Nephron progenitor cell (in vitro differentiated cells): ENCODE measurements around the gene CTXN1.
"Not testable (repeated sequence)": the region's sequence is repeated elsewhere in the genome, so short reads cannot be mapped to it uniquely, and the experiment has no call there.

Experiments used
- DNase-seq: peaks from one replicate; pipeline ENCODE4 v3.0.0; 2021
- H3K27ac Mint-ChIP-seq: 2 replicates; pipeline ENCODE4 v1.8.0; 2021; ENCODE audit warnings: mild to moderate bottlenecking, moderate library complexity, mixed read lengths
- H3K27me3 Mint-ChIP-seq: 2 replicates; pipeline ENCODE4 v1.8.0; 2021; ENCODE audit warnings: mild to moderate bottlenecking, low read depth, mixed read lengths; ENCODE audit not compliant: poor library complexity
- H3K36me3 Mint-ChIP-seq: 2 replicates; pipeline ENCODE4 v1.8.0; 2021; ENCODE audit warnings: low read depth, mixed read lengths
- H3K4me1 Mint-ChIP-seq: 2 replicates; pipeline ENCODE4 v1.8.0; 2021; ENCODE audit warnings: mixed read lengths
- H3K4me3 Mint-ChIP-seq: 2 replicates; pipeline ENCODE4 v1.8.0; 2021; ENCODE audit warnings: mild to moderate bottlenecking, moderate library complexity, mixed read lengths
- H3K9me3 Mint-ChIP-seq: 2 replicates; pipeline ENCODE4 v1.8.0; 2021; ENCODE audit warnings: mild to moderate bottlenecking, moderate library complexity, mixed read lengths
- TF ChIP-seq, protein P1 (sequence below): fragments of 200-600 bp; sonication (generic); IDR thresholded peaks from 2 replicates; pipeline ENCODE4 v1.5.0; 2021; ENCODE audit warnings: antibody characterized with exemption

Gene CTXN1

DNA sequence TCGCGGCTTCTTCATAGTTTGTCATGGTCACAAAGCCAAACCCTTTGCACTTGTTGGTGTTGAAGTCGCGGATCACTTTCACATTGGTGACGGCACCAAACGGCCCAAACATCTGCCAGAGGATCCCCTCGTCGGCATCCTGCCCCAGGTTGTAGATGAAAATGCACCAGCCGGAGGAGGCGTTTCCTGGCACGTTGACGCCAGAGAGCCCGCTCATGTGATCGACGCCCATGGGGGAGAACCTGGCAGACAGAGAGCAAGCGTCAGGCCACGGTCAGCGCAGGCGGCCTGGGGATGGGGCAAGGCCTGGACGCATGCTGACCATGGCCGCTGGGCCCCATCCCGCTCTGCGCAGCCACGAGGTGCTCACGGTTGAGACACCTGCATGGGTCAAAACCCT is 37.6 kb upstream of the CTXN1 start:
- H3K36me3 Mint-ChIP-seq, result peaks cover 47% of the 10 kb centered on the region
- H3K27ac Mint-ChIP-seq, result no peak overlapping the region

GRCh38 chr19:7962644-7963268 is 36.8 kb upstream of the CTXN1 start:
- no peak overlapping the region for H3K4me3 Mint-ChIP-seq
- H3K27ac Mint-ChIP-seq, result peak overlapping the region; percentile 26
- no peaks in the 10 kb centered on the region for H3K4me1 Mint-ChIP-seq
- H3K27me3 Mint-ChIP-seq, result no peaks in the 10 kb centered on the region
- no peak for DNase-seq
- TF ChIP-seq, protein P1, sequence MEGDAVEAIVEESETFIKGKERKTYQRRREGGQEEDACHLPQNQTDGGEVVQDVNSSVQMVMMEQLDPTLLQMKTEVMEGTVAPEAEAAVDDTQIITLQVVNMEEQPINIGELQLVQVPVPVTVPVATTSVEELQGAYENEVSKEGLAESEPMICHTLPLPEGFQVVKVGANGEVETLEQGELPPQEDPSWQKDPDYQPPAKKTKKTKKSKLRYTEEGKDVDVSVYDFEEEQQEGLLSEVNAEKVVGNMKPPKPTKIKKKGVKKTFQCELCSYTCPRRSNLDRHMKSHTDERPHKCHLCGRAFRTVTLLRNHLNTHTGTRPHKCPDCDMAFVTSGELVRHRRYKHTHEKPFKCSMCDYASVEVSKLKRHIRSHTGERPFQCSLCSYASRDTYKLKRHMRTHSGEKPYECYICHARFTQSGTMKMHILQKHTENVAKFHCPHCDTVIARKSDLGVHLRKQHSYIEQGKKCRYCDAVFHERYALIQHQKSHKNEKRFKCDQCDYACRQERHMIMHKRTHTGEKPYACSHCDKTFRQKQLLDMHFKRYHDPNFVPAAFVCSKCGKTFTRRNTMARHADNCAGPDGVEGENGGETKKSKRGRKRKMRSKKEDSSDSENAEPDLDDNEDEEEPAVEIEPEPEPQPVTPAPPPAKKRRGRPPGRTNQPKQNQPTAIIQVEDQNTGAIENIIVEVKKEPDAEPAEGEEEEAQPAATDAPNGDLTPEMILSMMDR, result no peak
- no peaks in the 10 kb centered on the region for H3K9me3 Mint-ChIP-seq
- peaks cover 48% of the 10 kb centered on the region for H3K36me3 Mint-ChIP-seq

More for the DNA sequence above, 37.6 kb upstream of the CTXN1 start:
- Mint-ChIP-seq H3K4me3 (no peak overlapping the region), H3K9me3 (no peaks in the 10 kb centered on the region), H3K27me3 (no peaks in the 10 kb centered on the region), H3K4me1 (no peaks in the 10 kb centered on the region)
- TF ChIP-seq, protein P1, result no peak
- no peak for DNase-seq

DNA sequence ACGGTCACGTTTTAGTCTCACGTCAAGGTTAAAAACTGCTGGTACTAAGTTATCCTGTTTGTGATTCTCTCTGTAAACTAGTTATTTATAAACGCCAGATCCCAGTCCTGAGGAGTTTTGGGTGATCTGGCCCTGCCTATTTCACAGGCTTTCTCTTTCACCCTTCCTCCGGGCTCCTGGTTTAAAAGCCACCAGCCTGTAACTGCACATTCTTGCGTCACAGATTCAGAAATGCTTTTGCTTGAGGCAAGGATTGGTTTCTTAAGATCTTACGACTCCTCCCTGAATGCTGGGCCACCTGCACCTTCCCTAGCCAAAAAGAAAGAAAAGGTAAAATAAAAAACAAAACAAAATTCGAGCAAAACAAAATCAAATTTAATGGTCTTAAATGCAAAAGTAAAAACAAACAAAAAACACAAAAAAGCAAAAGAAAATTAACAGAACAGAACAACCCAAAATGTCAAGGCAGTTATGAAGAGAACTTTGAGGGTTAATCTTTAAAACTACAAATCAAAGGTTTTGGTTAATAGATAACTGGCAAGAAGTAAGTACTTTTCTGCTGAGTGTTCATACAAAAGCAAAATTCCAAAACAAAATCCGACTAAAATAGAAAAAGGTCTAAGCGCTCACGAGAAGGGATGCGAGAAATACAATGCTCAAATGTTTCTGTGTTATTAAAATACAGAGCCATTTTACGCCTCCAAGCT is 36.1 kb upstream of the CTXN1 start:
- Mint-ChIP-seq H3K4me3 (no peak overlapping the region), H3K4me1 (no peaks in the 10 kb centered on the region), H3K36me3 (peaks cover 44% of the 10 kb centered on the region), H3K9me3 (no peaks in the 10 kb centered on the region), H3K27ac (peak overlapping the region; percentile 60), H3K27me3 (no peaks in the 10 kb centered on the region)
- no peak for DNase-seq
- TF ChIP-seq, protein P1, result no peak

DNA sequence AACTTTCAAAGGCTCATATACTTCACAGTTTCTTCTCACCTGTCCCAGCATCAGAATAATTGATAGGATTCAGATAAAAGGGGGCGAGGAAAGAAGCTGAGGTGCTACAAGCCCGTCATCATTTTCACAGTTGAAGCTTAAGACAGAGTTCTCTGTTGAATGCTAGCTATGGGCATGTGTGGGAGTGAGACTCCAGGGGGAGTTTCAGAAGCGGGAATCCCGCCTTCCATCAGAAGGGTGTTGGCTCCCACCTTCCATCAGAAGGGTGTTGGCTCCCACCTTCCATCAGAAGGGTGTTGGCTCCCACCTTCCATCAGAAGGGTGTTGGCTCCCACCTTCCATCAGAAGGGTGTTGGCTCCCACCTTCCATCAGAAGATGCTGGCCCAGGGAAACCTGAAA is 35.1 kb upstream of the CTXN1 start:
- H3K4me3 Mint-ChIP-seq, H3K27me3 Mint-ChIP-seq, H3K27ac Mint-ChIP-seq, H3K4me1 Mint-ChIP-seq, DNase-seq, H3K9me3 Mint-ChIP-seq: not testable (repeated sequence)
- H3K36me3 Mint-ChIP-seq, result peaks cover 43% of the 10 kb centered on the region

- peaks cover 5% of the 10 kb centered on the region for H3K4me1 Mint-ChIP-seq
- no peak overlapping the region for H3K27ac Mint-ChIP-seq
- no peaks in the 10 kb centered on the region for H3K27me3 Mint-ChIP-seq
Observed at GRCh38 chr19:7959211-7959610, 33.3 kb upstream of the CTXN1 start.

GRCh38 chr19:7955696-7956095 is 29.8 kb upstream of the CTXN1 start:
- peaks cover 19% of the 10 kb centered on the region for H3K36me3 Mint-ChIP-seq
- no peak overlapping the region for H3K4me3 Mint-ChIP-seq
- no peaks in the 10 kb centered on the region for H3K9me3 Mint-ChIP-seq
- H3K27me3 Mint-ChIP-seq, result no peaks in the 10 kb centered on the region
- H3K4me1 Mint-ChIP-seq, result peaks cover 9% of the 10 kb centered on the region
- DNase-seq, result no peak
- TF ChIP-seq, protein P1, result no peak
- no peak overlapping the region for H3K27ac Mint-ChIP-seq

More at GRCh38 chr19:7959211-7959610, 33.3 kb upstream of the CTXN1 start:
- DNase-seq, result no peak
- TF ChIP-seq, protein P1, result no peak
- Mint-ChIP-seq H3K9me3 (no peaks in the 10 kb centered on the region), H3K36me3 (peaks cover 34% of the 10 kb centered on the region), H3K4me3 (no peak overlapping the region)
